ENCODE measurements around the gene APCDD1. TPM values are rescaled to one million over a fixed set of nuclear protein-coding genes. Genes with fewer than 3 reads are reported as not detected.

APCDD1 gene
- total RNA-seq = 27.2 and 63.5 TPM in 2 replicates

DNA sequence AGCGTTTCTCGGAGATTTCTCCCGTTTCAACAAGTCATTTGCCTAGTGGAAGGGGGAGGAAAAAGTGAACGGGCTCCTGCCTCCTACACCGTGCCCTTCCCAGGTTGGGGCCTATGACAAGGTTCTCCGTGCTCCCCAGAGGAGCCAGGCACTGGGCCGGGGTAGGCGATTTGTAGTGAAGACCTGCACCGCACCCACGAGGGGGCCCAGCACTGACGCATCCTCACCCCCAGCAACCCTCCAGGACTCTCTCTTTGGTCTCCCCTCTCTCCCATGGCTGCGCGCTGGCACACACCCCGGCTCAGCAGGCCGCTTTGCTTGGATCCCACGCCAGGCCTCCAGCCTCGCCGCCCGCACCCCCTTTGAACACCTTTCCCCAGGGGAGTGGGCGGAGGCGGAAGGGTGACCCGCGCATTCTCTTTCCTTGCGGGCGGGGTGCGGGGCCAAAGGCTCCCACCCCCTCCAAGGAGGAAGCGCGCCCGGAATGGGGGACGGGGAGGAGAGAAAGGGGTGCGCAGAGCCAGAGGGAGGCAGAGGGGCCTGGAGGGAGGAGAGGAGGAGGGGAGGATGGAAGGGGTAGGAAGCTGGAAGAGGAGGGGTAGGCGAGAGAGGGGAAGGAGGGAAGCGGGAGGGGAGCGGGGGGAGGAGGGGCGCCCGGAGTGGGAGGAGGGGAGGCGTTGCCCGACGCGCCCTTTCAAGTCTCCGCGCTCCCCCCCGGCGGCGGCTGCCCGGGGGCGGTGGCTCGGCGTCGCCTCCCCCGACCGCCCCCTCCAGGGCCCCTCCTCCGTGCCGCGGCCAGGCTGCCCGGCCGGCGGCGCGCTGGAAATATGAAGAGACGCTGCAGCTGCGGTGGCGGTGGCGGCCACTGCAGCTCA, at the start of gene APCDD1:
Gene APCDD1, plus strand, starts transcription at position 830 of the 875 bp plus-strand sequence. CDS start 347 bp downstream, outside the sequence.

DNA sequence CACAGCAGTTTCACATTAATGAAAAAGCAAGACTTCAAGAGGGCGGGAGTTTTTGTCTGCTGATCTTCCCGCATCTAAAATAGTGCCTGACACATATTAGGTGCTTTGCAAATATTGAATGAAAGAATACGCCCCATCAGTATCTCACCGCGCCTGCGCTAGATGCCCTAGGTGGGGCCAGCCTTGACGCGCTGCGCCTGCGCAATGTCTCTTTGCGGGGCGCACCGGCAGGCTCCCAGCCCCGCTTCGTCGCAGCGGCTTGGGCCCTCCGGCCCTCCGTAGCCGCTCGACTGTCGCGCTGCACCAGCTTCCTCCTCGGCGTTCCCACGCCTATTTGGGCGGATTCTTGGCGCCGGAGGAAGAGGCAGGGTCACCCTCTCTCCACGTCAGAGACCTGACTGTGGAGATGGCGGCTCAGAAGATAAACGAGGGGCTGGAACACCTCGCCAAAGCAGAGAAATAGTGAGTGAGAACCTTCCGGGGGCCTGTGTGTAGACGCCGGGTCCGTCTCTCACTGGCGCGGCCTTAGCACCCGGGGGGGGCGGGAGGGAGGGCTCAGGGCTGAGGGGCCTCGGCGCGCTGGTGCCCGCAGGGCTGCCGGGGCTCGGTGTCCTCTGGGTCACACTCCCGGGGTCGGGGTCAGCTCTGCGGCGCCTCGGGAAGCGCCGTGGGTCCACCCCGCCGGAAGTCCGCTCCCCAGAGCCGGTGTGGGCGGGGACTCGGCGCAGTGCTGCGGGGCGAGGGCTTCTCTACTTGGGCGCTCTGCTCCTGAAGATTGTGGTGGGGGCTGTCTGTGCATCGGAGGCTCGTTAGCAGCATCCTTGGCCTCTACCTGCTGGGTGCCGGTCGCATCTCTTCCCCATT, 71.5 kb downstream of the APCDD1 start, which contains the start of gene NAPG:
Gene NAPG, plus strand, starts transcription at position 331 of the 864 bp plus-strand sequence. Its CDS starts 76 bp downstream, at position 407.

Other genes starting within 250 kb of the APCDD1 start
- 17.3 and 21.4 TPM in 2 replicates for gene NAPG, start 71.4 kb downstream of the APCDD1 start, total RNA-seq

Data from cardiac ventricle fibroblast (primary cell).